A549 (cell line): ENCODE results near the gene FOXP1. TPM values are rescaled to one million over a fixed set of nuclear protein-coding genes. Genes with fewer than 3 reads are reported as not detected.

Experiments
- ATAC-seq, 2 experiments: fragments of 200-7000 bp in 1 of 2; fragments of >200 bp in 1 of 2; cut with Nextera tagmentation in 1 of 2; cut with Tn5 transposase in 1 of 2; 3 replicates each; pipeline versions ENCODE4 v1.8.0 to v1.9.1; 2018 to 2020; ENCODE audit warnings: mild to moderate bottlenecking in 1 of 2, moderate library complexity in 1 of 2
- CTCF ChIA-PET: fragments of 300-600 bp; sonication (Branson Sonifier 250); formaldehyde crosslinking; extraction: SDS; loops from one replicate; lab custom pipeline; 2021; ENCODE audit warnings: antibody characterized with exemption, inconsistent platforms; lab: Yijun Ruan, JAX
- POLR2A ChIA-PET: fragments of 350-600 bp; formaldehyde crosslinking; extraction: SDS; loops from one replicate; lab custom pipeline; 2021; ENCODE audit warnings: antibody characterized with exemption, inconsistent platforms; lab: Yijun Ruan, JAX
- DNase-seq, 2 experiments: peaks; one replicate each; pipeline versions ENCODE4 v3.0.0 to v3.0.0-alpha.2; 2011 to 2016; ENCODE audit warnings: low read depth in 1 of 2, low spot score in 1 of 2
- FAIRE-seq: peaks from 2 replicates; lab custom pipeline; 2011; peaks lifted over from hg19 to GRCh38; lab: Jason Lieb, UNC
- H3K27ac ChIP-seq, 2 experiments: fragments of >200 bp; sonication (Bioruptor Twin); formaldehyde crosslinking; 3 replicates each; pipeline ENCODE4 v1.5.1; 2016 to 2017
- H3K4me1 ChIP-seq: fragments of >200 bp; sonication (Bioruptor Twin); formaldehyde crosslinking; 3 replicates; pipeline ENCODE4 v1.6.1; 2016
- H3K4me2 ChIP-seq: fragments of >200 bp; sonication (Bioruptor Twin); formaldehyde crosslinking; 3 replicates; pipeline ENCODE4 v1.6.1; 2016
- H3K4me3 ChIP-seq: fragments of >200 bp; sonication (Bioruptor Twin); formaldehyde crosslinking; 3 replicates; pipeline ENCODE4 v1.5.1; 2016
- H3K9me3 ChIP-seq: fragments of >200 bp; sonication (Bioruptor Twin); formaldehyde crosslinking; 3 replicates; pipeline ENCODE4 v1.6.1; 2016
- BHLHE40 ChIP-seq: IDR thresholded peaks from 2 replicates; pipeline ENCODE4 v1.6.1; 2012; ENCODE audit warnings: low read depth, low read length, inconsistent platforms
- CHD2 ChIP-seq: fragments of 150-350 bp; IDR thresholded peaks from 2 replicates; pipeline ENCODE4 v1.6.1; 2014; ENCODE audit warnings: low read length; ENCODE audit not compliant: partially characterized antibody
- ESRRA ChIP-seq: fragments of 150-350 bp; IDR thresholded peaks from 2 replicates; pipeline ENCODE4 v1.6.1; 2014; ENCODE audit warnings: mild to moderate bottlenecking, low read length, borderline replicate concordance
- FOSL2 ChIP-seq, 2 experiments: fragments of 450-650 bp in 1 of 2; fragments of >200 bp in 1 of 2; sonication (Bioruptor Twin) in 1 of 2; formaldehyde crosslinking; IDR thresholded peaks; 2 replicates each; pipeline versions ENCODE4 v1.5.0 to v1.6.1; 2016 to 2020; ENCODE audit warnings: mild to moderate bottlenecking in 1 of 2, moderate library complexity in 1 of 2
- FOXS1 ChIP-seq: fragments of 250-450 bp; sonication (Bioruptor Pico); IDR thresholded peaks from 2 replicates; pipeline ENCODE4 v1.5.0; 2020; ENCODE audit warnings: mild to moderate bottlenecking, moderate library complexity
- HEYL ChIP-seq: fragments of 250-450 bp; sonication (Bioruptor Pico); IDR thresholded peaks from 2 replicates; pipeline ENCODE4 v1.8.0; 2021; ENCODE audit warnings: mild to moderate bottlenecking, moderate library complexity
- HMGXB4 ChIP-seq: fragments of 250-450 bp; sonication (Bioruptor Pico); IDR thresholded peaks from 2 replicates; pipeline ENCODE4 v1.5.0; 2021; ENCODE audit warnings: mild to moderate bottlenecking, moderate library complexity, borderline replicate concordance
- HOXA7 ChIP-seq: fragments of 250-450 bp; sonication (Bioruptor Pico); IDR thresholded peaks from 2 replicates; pipeline ENCODE4 v1.5.0; 2020; ENCODE audit warnings: mild to moderate bottlenecking, moderate library complexity
- HOXB5 ChIP-seq: fragments of 250-450 bp; sonication (Bioruptor Pico); IDR thresholded peaks from 2 replicates; pipeline ENCODE4 v1.5.0; 2020; ENCODE audit warnings: mild to moderate bottlenecking, moderate library complexity
- NPAS2 ChIP-seq: fragments of 250-450 bp; sonication (Bioruptor Pico); IDR thresholded peaks from 2 replicates; pipeline ENCODE4 v1.8.0; 2022; ENCODE audit warnings: mild to moderate bottlenecking, moderate library complexity, borderline replicate concordance
- RAD21 ChIP-seq, 2 experiments: fragments of >200 bp in 1 of 2; sonication (Bioruptor Twin) in 1 of 2; formaldehyde crosslinking in 1 of 2; IDR thresholded peaks in 1 of 2; conservative IDR thresholded peaks in 1 of 2; 2 replicates in 1 of 2; 3 replicates in 1 of 2; pipeline ENCODE4 v1.6.1; 2012 to 2018; ENCODE audit warnings: inconsistent platforms in 1 of 2
- RARB ChIP-seq: fragments of 250-450 bp; sonication (Bioruptor Pico); IDR thresholded peaks from 2 replicates; pipeline ENCODE4 v1.8.0; 2021; ENCODE audit warnings: mild to moderate bottlenecking, moderate library complexity
- RCOR1 ChIP-seq: fragments of 150-350 bp; IDR thresholded peaks from 2 replicates; pipeline ENCODE4 v1.6.1; 2014; ENCODE audit warnings: antibody characterized with exemption, low read length, low read depth
- REST ChIP-seq: fragments of 200-600 bp; sonication (generic); IDR thresholded peaks from 2 replicates; pipeline ENCODE4 v1.6.1; 2016; ENCODE audit warnings: antibody characterized with exemption, mild to moderate bottlenecking, moderate library complexity
- RNF2 ChIP-seq: fragments of 200-600 bp; sonication (generic); IDR thresholded peaks from 2 replicates; pipeline ENCODE4 v1.6.1; 2016; ENCODE audit warnings: low read depth, mild to moderate bottlenecking, antibody characterized with exemption, moderate library complexity, borderline replicate concordance
- SREBF2 ChIP-seq: fragments of 450-650 bp; IDR thresholded peaks from 2 replicates; pipeline ENCODE4 v1.6.1; 2014; ENCODE audit warnings: mild to moderate bottlenecking, moderate library complexity
- ZFP36 ChIP-seq: fragments of 450-650 bp; IDR thresholded peaks from 2 replicates; pipeline ENCODE4 v1.6.1; 2014; ENCODE audit warnings: borderline replicate concordance; ENCODE audit not compliant: partially characterized antibody
- ZSCAN20 ChIP-seq: fragments of 250-450 bp; sonication (Bioruptor Pico); IDR thresholded peaks from 2 replicates; pipeline ENCODE4 v1.8.0; 2022; ENCODE audit warnings: mild to moderate bottlenecking, moderate library complexity
- WGBS: methylation state at CpG from one replicate; pipeline ENCODE4 v1.1.6; 2017; ENCODE audit errors: missing lambda C conversion rate; 5-methylcytosine and 5-hydroxymethylcytosine counted together
- polyA plus RNA-seq, 4 experiments: library from polyadenylated mRNA; depleted of rRNA in 3 of 4; stranded (reverse); fragments of >200 nt; fragmentation: RNase III in 1 of 4; extraction: RNeasy Plus Mini Kit Qiagen cat#74134 plus additional on column Dnase treatment in 1 of 4; gene quantifications; 2 replicates in 3 of 4; 3 replicates in 1 of 4; pipeline ENCODE4 v1.2.3, GENCODE V29; 2011 to 2017

FOXP1 gene
- polyA plus RNA-seq, 2 of the 4 experiments (the other 2 are of a cell fraction) = 12.8 to 13.9 TPM

GRCh38 chr3:71398157-71398836, 185.2 kb downstream of the FOXP1 start:
- ATAC-seq (no peak), FAIRE-seq (no peak)
- H3K27ac ChIP-seq = no peak overlapping the region
- POLR2A ChIA-PET = no interaction called here
- WGBS = 83% methylated on average over 4 of the region's 4 CpGs
- H3K9me3 ChIP-seq = no peaks in the 10 kb centered on the region
- no peak overlapping the region for H3K4me2 ChIP-seq
- TF ChIP-seq HEYL (CRISPR knock-in tag) = no peak
- no peak for TF ChIP-seq ESRRA
- TF ChIP-seq NPAS2 (CRISPR knock-in tag) = no peak
- no peak for TF ChIP-seq FOSL2 (IDR thresholded peaks at IDR 0.05)
- no peak for TF ChIP-seq FOSL2 (CRISPR knock-in tag; IDR thresholded peaks at IDR 0.05)
- no peak for TF ChIP-seq RAD21 (conservative IDR thresholded peaks at IDR 0.05 in 1 of 2, IDR thresholded peaks at IDR 0.05 in 1 of 2)
- TF ChIP-seq HMGXB4 (CRISPR knock-in tag) = no peak
- TF ChIP-seq, all 56 proteins: peak for 0
- DNase-seq = no peak
- CTCF ChIA-PET = interaction anchor here (0.9 to 1.8 kb wide), 9 partner anchors 8 to 392 kb away, joined by 3 to 8 read pairs (median 3); no protein-coding TSS in a partner anchor
- peaks cover 24% of the 10 kb centered on the region for H3K4me1 ChIP-seq
- H3K4me3 ChIP-seq = no peak overlapping the region

GRCh38 chr3:71397726-71398125, 185.8 kb downstream of the FOXP1 start:
- ATAC-seq (no peak), DNase-seq (no peak), FAIRE-seq (no peak)
- WGBS = 55% methylated on average over 2 of the region's 2 CpGs
- Histone ChIP-seq H3K4me1 (peaks cover 28% of the 10 kb centered on the region), H3K27ac (0 out of 6 replicates have a peak overlapping the region, but pooled peaks of 1 of the 2 experiments have one; percentile 6), H3K4me2 (no peak overlapping the region), H3K9me3 (no peaks in the 10 kb centered on the region)
- CTCF ChIA-PET = interaction anchor here (0.5 to 1.8 kb wide), 15 partner anchors 8 to 391 kb away, joined by 3 to 8 read pairs (median 3); no protein-coding TSS in a partner anchor
- no peak for TF ChIP-seq RARB (CRISPR knock-in tag)
- no peak for TF ChIP-seq SREBF2
- no peak for TF ChIP-seq HOXB5
- TF ChIP-seq ESRRA = no peak
- TF ChIP-seq RCOR1 = no peak
- no peak for TF ChIP-seq ZFP36
- TF ChIP-seq FOXS1 (CRISPR knock-in tag) = no peak
- no peak for TF ChIP-seq HMGXB4 (CRISPR knock-in tag)
- no peak for TF ChIP-seq HOXA7 (CRISPR knock-in tag)
- TF ChIP-seq BHLHE40 = no peak
- no peak for TF ChIP-seq REST
- no peak for TF ChIP-seq ZSCAN20 (CRISPR knock-in tag)
- no peak for TF ChIP-seq CHD2
- TF ChIP-seq RNF2 = no peak
- TF ChIP-seq, all 56 proteins: peak for 0
- POLR2A ChIA-PET = no interaction called here
- H3K4me3 ChIP-seq = no peak overlapping the region
